ACHN (cell line): ENCODE results near the gene SULT1B1.

Experiments used
- DNase-seq: peaks from one replicate; pipeline ENCODE4 v3.0.0-alpha.2; 2015
- in situ Hi-C: cut with HindIII; loops from 2 replicates; pipeline ENCODE4 v1.10.0; 2017; ENCODE audit warnings: low sequenced_read_pairs, low pct_ligation_motif_present, low pct_unique_long_range_greater_than_20kb

Gene SULT1B1

DNA sequence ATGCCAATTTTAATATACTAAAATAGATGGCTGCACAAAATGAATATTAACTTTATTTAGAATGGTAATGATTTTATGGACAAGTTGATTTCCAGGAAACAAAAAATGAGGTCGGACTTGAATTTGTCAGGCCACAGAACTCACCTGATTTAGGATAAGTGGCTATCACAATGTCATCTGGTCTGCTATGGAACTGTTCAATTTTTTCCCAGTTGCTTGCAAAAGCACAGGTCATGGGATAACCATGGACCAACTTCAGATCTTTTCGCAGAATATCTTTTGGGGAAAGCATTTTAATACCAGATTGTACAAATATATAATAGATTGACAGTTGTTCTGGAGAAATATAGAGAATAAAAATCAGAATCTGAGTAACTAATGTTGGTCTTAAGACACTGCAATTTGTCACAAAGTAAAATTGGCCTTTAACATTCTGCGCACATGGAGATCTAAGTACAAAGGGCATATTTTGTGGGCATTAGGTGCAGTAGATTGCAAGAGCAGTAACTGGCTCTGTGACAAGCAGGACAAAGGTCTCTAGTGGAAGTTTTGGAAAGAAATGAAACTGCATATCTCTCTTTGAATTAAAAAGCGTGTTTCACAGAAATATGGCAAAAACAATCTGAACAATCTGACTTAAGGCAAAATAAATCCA, 5.4 kb downstream of the SULT1B1 start:
- in situ Hi-C loops: no loop called here
- no peak for DNase-seq

DNA sequence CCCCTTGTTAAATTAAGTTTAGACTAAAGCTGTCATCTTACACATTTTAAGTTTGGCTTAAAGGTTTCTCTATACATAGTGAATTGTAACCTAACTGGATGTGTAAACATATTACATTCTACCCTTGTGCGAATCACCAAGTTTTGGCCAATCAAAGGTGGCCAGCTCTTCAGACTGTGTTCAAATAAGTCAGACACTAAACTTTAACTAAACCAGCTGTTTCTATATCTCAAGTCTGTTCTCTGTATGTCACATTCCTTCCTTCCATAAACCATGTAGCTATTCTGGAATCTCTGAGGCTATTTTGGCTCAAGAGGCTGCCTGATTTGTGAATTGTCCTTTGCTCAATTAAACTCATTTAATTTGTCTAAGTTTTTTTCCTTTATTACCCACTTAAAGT, 6.7 kb downstream of the SULT1B1 start:
- DNase-seq: no peak
- in situ Hi-C loops: no loop called here

DNA sequence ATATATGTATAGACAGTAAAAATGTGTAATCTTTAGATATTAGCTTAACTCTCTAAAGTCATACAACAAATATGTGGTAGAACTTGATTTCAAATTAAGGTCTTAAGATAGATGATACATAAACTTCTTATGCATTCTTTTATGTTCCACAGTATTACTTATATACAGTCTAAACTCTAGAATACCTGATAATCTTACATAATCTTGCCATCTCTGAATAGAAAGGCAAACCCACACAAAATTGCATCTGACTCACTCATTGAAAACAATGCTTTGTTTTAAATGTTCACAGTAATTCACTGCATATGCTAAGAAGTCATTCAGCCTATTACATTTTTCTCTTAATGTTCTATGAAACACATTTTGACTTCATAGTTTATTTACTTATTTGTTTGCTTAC, 10.1 kb downstream of the SULT1B1 start:
- DNase-seq: no peak
- in situ Hi-C loops: no loop called here

DNA sequence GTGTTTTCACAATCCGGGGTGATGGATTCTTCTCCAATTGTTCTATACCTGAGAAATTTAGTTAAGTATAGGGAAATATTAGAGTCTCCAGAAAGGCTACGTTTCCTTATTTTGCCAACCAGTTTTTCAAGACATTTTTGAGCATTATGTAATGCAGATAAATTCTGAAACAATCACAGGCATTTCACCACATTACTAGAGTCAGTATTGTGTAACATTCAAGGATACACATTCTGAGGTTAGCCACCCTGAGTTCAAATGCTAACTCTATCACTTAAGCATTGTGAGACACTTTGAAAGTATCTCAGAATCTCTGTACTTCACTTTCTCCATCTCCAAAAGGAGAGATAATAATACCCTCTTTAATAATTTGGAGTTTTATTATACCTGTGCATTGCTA, 10.6 kb downstream of the SULT1B1 start:
- DNase-seq: no peak
- in situ Hi-C loops: no loop called here

DNA sequence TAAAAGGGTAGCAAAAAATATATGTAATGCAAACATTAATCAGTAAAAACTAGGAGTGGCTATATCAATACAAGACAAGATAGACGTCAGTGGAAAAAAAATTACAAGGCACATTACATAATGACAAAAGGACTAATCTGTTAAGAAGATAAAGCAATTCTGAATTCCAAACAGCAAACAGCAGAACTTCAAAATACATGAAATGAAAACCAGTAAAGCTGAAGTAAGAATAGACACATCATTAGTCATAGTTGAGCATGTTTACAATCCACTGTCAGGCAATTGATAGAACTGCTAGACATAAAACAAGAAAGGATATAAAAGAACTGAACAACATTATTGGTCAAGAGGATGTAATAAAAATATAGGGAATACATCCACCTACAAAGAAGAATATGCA, 12.2 kb downstream of the SULT1B1 start:
- DNase-seq: no peak
- in situ Hi-C loops: no loop called here

DNA sequence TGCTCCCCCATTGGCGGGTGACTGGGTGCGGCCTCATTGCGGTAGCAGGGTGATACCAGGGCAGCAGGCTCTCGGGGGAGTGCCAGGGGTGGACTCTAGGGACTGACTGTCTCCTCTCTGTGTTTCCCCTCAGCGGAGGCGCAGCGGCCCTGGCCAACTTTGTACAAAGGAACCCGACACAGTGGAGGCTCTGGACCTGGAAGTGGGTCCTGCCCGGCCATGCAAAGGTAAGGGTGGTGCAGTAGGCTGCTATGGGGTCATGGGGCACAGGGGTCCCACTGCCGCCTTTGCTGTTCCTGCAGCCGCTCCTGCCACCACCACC, 16.3 kb downstream of the SULT1B1 start:
- in situ Hi-C loops: no loop called here

DNA sequence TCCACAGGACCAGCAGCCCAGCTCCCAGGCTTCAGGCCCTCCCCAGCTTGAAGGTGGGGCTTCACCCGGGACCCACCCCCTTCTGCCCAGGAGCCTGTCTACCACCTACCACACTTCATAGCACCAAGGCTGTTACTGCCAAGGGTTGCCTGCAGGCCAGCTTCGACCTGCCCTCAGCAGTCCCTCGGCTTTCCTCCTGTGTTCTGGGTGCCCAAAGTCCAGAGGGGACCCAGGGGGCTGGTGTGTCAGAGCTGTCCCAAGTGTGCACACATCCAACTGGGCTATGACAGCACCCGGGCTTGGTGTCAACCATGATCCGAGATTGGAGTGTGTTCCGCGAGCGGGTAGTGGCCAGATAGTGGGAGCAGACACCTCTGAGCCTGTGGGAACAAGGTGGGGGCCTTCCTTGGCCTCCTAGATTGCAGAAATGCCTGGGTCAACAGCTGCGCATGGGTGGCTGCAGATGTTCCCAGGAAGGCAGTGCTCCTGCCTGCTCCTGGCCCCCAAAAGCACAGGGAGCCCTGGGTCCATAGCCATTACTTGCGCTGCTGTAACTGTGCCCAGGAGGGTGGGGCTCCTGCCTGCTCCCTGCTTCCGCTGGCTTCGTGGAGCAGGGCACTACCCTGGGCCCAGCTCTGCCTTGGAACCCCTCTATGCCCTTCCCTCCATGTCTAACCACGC, 16.8 kb downstream of the SULT1B1 start:
- in situ Hi-C loops: no loop called here
- DNase-seq: no peak

More for the DNA sequence above, 16.3 kb downstream of the SULT1B1 start:
- DNase-seq: no peak

DNA sequence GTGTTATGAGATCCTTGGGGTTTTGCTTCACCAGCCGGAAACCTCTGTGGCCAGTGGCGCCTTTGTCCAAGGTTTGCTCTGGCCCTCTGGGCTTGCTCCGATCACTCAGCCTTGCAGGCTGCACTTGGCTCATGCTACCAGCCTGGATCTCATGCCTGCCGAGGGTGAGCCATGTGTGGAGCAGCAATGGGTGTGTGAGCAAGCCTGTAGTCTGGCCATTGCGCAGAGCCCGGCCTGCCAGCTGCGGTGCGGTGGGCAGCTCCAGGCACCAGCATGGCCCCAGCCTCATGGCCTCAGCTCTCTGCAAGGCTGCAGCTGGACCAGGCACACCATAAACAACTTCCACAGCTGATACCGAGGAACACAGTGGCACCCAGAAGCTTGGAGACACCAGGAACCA, 17.8 kb downstream of the SULT1B1 start:
- DNase-seq: no peak
- in situ Hi-C loops: no loop called here

DNA sequence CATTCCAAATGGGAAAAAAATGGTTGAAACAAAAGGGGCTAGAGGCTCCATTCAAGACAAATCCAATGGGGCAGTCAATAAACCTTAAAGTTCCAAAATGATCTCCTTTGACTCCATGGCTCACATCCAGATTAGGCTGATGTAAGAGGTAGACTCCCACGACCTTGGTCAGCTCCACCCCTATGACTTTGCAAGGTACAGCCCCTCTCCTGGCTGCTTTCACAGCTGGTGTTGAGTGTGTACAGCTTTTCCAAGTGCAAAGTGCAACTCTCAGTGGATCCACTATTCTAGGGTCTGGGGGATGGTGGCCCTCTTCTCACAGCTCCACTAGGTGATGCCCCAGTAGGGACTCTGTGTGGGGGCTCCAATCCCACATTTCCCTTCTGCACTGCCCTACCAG, 21.5 kb downstream of the SULT1B1 start:
- in situ Hi-C loops: no loop called here

DNA sequence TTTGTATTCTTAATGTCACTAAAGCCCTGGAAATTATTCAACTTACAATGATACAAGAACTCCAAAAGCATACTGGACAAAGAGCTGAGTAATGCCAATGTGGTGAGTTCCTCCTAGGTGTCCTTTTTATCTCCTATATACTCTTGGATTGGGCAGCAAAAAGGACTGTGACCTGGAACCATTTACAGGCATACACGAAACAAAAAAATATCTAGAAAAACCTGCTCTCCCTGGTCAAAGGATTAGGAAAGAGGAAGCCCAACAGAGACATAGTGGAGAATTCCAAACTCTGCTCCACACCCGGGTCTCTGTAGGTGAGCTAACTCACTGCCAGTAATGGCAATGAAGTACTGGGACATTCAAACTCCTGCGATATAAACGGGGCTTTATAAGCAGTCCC, 25.3 kb downstream of the SULT1B1 start:
- in situ Hi-C loops: no loop called here
- DNase-seq: no peak

More for the DNA sequence above, 21.5 kb downstream of the SULT1B1 start:
- no peak for DNase-seq

DNA sequence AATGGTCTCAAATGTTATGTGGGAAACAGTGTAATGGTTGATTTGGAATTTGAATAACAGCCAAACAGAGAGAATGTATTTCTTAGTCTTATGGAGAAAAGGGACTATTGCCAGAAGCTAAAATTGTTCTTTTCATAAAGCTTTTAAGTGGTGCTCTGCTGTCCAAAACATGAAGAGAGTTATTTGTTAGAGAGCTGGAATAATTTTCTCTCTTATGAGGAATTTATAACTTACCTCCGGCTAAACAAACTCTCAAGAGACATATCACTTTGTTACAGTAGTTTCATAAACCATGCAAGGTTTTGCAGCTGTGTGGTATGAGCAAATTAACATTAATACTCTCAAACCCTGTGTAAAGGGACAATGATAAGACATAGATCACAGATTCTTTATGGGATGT, 28.6 kb downstream of the SULT1B1 start:
- in situ Hi-C loops: no loop called here
- DNase-seq: no peak

DNA sequence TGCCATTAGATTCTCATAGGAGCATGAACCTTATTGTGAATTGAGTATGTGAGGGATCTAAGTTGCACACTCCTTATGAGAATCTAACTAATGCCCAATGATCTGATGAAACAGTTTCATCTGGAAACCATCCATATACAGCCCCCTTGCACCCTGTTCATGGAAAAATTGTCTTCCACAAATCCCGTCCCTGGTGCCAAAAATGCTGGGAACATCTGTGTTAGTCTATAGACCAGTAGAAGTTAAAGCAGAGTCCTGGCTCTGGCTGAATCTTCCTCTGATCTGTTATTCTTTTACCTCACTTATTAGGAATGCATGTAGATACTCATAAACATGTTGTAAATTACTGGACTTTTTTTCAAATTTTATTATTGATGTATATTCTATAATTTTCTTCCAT, 29.2 kb downstream of the SULT1B1 start:
- no peak for DNase-seq
- in situ Hi-C loops: no loop called here

DNA sequence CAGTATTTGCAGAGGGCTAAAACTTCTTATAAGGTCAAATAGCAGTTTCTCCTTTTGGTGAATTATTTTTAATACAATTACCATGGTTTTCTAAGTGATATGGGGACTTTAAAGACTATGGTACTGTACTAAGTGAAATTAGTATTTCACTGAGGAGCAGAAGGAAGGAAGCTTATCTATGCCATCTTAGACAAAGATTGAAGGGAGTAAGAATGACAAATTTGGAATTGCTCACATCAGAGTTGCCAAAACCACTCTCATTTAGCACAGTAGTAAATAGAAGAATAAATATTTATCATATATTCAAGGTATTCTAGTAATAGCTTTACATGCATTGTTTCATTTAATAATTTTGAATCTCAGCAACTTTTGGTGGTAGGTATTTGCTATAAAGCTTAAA, 30.4 kb downstream of the SULT1B1 start:
- DNase-seq: no peak
- in situ Hi-C loops: no loop called here

DNA sequence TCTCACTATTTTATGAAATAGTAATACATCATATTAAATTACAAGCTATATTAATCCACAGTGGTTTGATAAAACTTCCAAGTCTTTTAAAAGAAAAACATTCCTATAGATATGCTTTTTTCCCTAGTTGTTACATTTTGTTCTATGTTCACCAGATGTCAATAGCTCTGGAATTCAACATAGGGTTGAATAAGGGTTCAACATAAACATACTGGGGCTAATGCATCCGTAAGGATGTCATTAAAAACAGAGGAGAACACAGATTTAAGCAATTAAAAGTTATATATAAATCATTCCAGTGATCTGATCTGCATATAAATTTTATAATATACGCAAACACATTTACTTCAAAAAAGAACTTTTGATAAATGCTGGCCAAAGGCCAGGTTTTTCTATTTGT, 32.5 kb downstream of the SULT1B1 start:
- no peak for DNase-seq
- in situ Hi-C loops: no loop called here

DNA sequence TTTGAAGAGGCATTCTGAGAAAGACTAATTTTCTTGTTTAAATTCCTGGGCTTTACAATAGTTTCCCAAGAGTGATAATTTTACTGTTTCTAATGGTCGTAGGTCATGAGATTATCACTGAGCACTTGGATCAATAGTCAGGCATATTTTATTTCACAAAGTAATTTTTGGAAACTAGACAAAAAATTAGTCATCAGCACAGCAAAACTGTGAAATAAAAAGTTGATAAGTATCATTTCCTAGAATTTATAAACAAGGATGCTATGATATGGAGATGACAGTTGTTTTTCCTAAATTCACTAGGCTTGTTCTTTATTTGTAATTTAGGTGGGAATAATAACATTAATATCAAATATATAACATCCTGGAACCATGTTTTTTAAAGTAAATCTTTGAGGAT, 33.0 kb downstream of the SULT1B1 start:
- DNase-seq: no peak
- in situ Hi-C loops: no loop called here

DNA sequence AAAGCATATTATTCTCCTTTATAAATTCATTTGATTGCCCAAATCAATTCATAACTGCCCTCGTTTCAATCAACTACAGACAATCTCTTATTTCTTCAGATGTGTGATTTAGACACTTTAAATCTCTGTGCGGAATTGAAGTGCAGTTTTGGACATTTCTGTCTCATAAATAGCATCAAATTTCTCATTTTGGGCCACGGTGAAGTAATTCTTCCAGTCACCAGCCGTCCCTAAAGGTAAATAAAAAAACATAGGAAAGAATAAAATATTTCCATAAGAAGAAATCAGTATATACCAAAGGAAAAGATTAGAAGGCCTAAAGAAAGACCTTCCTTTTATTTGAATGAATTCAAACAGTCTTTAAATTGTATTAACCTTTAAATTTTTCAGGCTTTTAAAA, 33.4 kb downstream of the SULT1B1 start:
- in situ Hi-C loops: no loop called here
- DNase-seq: no peak

DNA sequence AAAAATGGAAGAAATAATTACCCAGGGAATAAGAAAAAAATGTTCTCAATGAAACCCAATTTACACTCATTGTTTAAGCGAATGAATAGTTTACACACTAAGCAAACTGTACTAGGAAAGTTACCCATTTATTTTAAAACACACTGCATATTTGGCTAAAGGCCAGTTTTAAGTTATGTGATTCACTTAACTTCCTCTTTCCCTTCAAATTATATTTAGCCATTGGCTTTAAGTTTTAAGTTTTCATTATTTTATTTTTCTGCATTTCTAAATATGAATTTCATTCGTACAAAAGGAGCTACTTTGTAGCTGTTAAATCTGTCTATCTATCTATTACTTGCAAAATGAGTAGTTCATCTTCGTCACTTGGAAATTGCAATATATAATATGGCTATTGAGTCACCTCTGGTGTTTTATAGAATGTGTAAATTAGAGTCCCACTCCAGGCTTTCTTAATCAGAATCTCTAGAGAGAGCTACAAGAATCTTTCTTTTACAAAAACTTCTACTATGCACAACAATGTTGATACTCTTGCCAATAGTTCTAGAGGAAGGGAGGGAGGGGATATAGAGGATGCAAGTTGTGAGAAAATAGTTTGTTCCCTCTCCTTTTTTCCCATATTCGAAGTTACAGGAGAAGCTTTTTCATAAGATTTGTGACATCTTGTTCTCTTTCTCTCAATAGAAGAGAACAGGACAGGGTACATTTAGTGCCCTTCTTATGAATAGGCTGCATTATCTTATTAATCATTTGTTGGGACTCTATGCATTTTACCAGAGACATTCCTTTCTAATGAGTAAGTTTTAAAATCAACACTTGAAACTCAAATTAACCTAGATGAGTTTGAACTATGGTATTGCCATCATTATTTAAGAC, 41.8 kb downstream of the SULT1B1 start:
- DNase-seq: no peak
- in situ Hi-C loops: no loop called here

DNA sequence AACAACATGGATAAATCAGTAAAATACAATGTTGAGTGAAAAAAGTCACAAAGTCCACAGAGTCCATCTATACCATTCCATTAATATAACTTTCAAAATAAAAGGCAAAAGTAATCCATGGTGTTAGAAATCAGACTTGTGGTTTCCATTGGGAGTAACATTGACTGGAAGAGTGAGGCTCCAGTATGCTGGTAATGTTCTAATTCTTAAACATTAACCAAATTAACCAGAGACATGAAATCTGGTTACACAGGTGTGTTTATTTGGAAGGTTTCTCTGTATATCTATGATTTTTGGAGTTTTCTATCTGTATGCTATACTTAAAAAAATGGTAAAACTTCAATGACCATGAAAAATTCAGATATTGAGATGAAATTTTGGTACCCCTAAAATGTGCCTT, 42.6 kb downstream of the SULT1B1 start:
- in situ Hi-C loops: no loop called here
- DNase-seq: no peak

DNA sequence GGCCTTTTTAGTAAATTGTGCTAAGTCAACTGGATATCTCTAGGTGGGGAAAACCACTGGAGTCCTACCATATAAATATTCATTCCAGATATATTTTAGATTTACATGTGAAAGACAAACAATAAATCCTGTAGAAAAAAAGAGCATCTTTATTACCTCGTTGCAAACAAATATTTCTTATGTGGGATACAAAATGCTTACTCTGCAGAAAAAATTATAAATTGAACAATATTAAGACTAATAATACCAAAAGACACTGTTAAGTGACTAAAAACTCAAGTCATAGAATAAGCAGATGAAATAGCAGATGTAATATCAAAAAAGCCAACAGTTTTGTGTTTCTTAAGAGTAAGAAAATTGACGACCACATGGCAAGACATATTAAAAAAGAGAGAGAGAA, 43.8 kb downstream of the SULT1B1 start:
- in situ Hi-C loops: no loop called here
- DNase-seq: no peak

DNA sequence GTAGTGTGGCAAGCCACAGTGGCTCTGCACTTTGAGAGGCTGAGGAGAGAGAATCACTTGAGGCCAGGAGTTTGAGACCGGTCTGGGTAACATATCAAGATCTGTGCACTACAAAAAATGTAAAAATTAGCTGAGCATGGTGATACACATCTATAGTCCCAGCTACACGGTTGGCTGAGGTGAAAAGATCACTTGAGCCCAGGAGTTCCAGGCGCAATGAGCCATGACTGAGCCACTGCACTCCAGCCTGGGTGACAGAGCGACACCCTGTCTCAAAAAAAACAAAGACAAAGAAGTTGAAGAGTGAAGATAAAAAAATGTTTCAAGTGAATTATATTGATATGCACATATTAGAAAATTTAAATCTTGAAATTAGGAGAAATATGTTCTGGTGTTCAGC, 46.3 kb downstream of the SULT1B1 start:
- DNase-seq: no peak
- in situ Hi-C loops: no loop called here
